ENCODE results near the gene LPAR6. TPM values are rescaled to one million over a fixed set of nuclear protein-coding genes. Genes with fewer than 3 reads are reported as not detected.

The LPAR6 gene
- total RNA-seq (2014; rRNA removed; shearing (Covaris generic)): 3.3 and 5.5 TPM in 2 replicates

GRCh38 chr13:48412881-48413351 lies at the start of gene LPAR6:
LPAR6 (minus strand) TSS chr13:48413113; CDS start chr13:48412423, 690 bp downstream.

Small RNA genes within 50 kb of the gene (small RNA-seq; reads per million reads assigned to genes)
- not detected for gene RF00017

Other genes with a start within 250 kb of the LPAR6 start
- gene ITM2B, start 179.9 kb downstream of the LPAR6 start, total RNA-seq (2014; rRNA removed; shearing (Covaris generic)): 60.3 and 78.7 TPM in 2 replicates
- gene RB1, start 109.4 kb downstream of the LPAR6 start, total RNA-seq (2014; rRNA removed; shearing (Covaris generic)): 17.5 and 20.4 TPM in 2 replicates
- 1.2 and 1.4 TPM in 2 replicates for gene RCBTB2, start 120.0 kb upstream of the LPAR6 start, total RNA-seq (2014; rRNA removed; shearing (Covaris generic))
- not detected in 2 replicates for gene CYSLTR2, start 240.8 kb upstream of the LPAR6 start, total RNA-seq (2014; rRNA removed; shearing (Covaris generic))

Measured in A375 (cell line).